ENCODE measurements around the gene PRCP. TPM values are rescaled to one million over a fixed set of nuclear protein-coding genes. Genes with fewer than 3 reads are reported as not detected.

PRCP gene
- total and polyA plus RNA-seq, 2 donors (not counting 1 experiment from before 2014, with no cell fraction given), result 24.6 to 37.7 TPM

GRCh38 chr11:82831364-82831763 lies 68.9 kb downstream of the PRCP start:
- intact Hi-C loops (cut with micrococcal nuclease), result no loop called here
- no peak overlapping the region for H3K27ac ChIP-seq (ENCODE audit: low read length in 2 of 2)
- no peak overlapping the region for H2AFZ ChIP-seq (ENCODE audit: insufficient read depth, low read depth, low read length, poor library complexity, severe bottlenecking)
- H3K79me2 ChIP-seq (ENCODE audit: control insufficient read depth, insufficient read depth, low read length), result no peaks in the 10 kb centered on the region
- H3K9me3 ChIP-seq (ENCODE audit: control extremely low read depth in 1 of 3, control insufficient read depth in 2 of 3, insufficient read depth in 1 of 3, low read length in 2 of 3), result no peaks in the 10 kb centered on the region
- peaks cover 4% of the 10 kb centered on the region for H3K9me3 Mint-ChIP-seq (ENCODE audit: insufficient read depth)
- H3K27me3 ChIP-seq (replicated peaks in 1 of 4; ENCODE audit: control extremely low read depth in 1 of 4, control insufficient read depth in 3 of 4, insufficient read depth in 4 of 4, low read length in 3 of 4), result no peaks in the 10 kb centered on the region
- peaks cover 16 to 23% of the 10 kb centered on the region in 2 experiments for H3K36me3 ChIP-seq (replicated peaks in 1 of 2; ENCODE audit: control extremely low read depth in 1 of 2, control insufficient read depth in 1 of 2, extremely low read depth in 1 of 2, insufficient read depth in 2 of 2, low read length in 1 of 2)
- H3K4me1 Mint-ChIP-seq, result peaks cover 2% of the 10 kb centered on the region
- H3K9ac ChIP-seq (ENCODE audit: low read length), result no peak overlapping the region
- H3K4me2 ChIP-seq (replicated peaks; ENCODE audit: low read depth, low read length, poor library complexity, severe bottlenecking), result no peak overlapping the region
- no peak overlapping the region for H3K27ac Mint-ChIP-seq
- H3K27me3 Mint-ChIP-seq, result no peaks in the 10 kb centered on the region
- H4K20me1 ChIP-seq (ENCODE audit: control insufficient read depth, insufficient read depth, low read length, poor library complexity, severe bottlenecking), result no peaks in the 10 kb centered on the region
- no peak overlapping the region for H3K4me3 ChIP-seq (ENCODE audit: control extremely low read depth in 1 of 5, extremely low read depth in 1 of 5, insufficient read depth in 1 of 5, low read depth in 2 of 5, low read length in 4 of 5)
- no peak for DNase-seq
- 83% methylated on average over 1 of the region's 3 CpGs for WGBS (ENCODE audit: insufficient coverage)
- H3K4me1 ChIP-seq (ENCODE audit: control insufficient read depth in 2 of 2, insufficient read depth in 2 of 2, low read length in 2 of 2), result no peaks in the 10 kb centered on the region
- TF ChIP-seq EZH2 (IDR thresholded peaks at IDR 0.05; ENCODE audit: borderline replicate concordance, insufficient read depth, low read depth, low read length, poor library complexity, severe bottlenecking) (no peak), CTCF (IDR thresholded peaks at IDR 0.05) (no peak)
- ChIA-PET CTCF (no interaction called here), POLR2A (no interaction called here)
- no peak overlapping the region for H3K4me3 Mint-ChIP-seq
- ATAC-seq (ENCODE audit: low read depth), result no peak

- Histone ChIP-seq H3K27me3 (replicated peaks in 1 of 4; ENCODE audit: control extremely low read depth in 1 of 4, control insufficient read depth in 3 of 4, insufficient read depth in 4 of 4, low read length in 3 of 4) (no peaks in the 10 kb centered on the region), H3K27ac (ENCODE audit: low read length in 2 of 2) (no peak overlapping the region), H3K4me3 (ENCODE audit: control extremely low read depth in 1 of 5, extremely low read depth in 1 of 5, insufficient read depth in 1 of 5, low read depth in 2 of 5, low read length in 4 of 5) (no peak overlapping the region), H3K9ac (ENCODE audit: low read length) (no peak overlapping the region), H3K4me1 (ENCODE audit: control insufficient read depth in 2 of 2, insufficient read depth in 2 of 2, low read length in 2 of 2) (no peaks in the 10 kb centered on the region), H3K9me3 (ENCODE audit: control extremely low read depth in 1 of 3, control insufficient read depth in 2 of 3, insufficient read depth in 1 of 3, low read length in 2 of 3) (no peaks in the 10 kb centered on the region), H2AFZ (ENCODE audit: insufficient read depth, low read depth, low read length, poor library complexity, severe bottlenecking) (no peak overlapping the region), H3K4me2 (replicated peaks; ENCODE audit: low read depth, low read length, poor library complexity, severe bottlenecking) (no peak overlapping the region), H4K20me1 (ENCODE audit: control insufficient read depth, insufficient read depth, low read length, poor library complexity, severe bottlenecking) (no peaks in the 10 kb centered on the region), H3K79me2 (ENCODE audit: control insufficient read depth, insufficient read depth, low read length) (no peaks in the 10 kb centered on the region), H3K36me3 (replicated peaks in 1 of 2; ENCODE audit: control extremely low read depth in 1 of 2, control insufficient read depth in 1 of 2, extremely low read depth in 1 of 2, insufficient read depth in 2 of 2, low read length in 1 of 2) (peaks cover 14 to 23% of the 10 kb centered on the region in 2 experiments)
- TF ChIP-seq CTCF (IDR thresholded peaks at IDR 0.05) (no peak), EZH2 (IDR thresholded peaks at IDR 0.05; ENCODE audit: borderline replicate concordance, insufficient read depth, low read depth, low read length, poor library complexity, severe bottlenecking) (no peak)
- peaks cover 4% of the 10 kb centered on the region for H3K9me3 Mint-ChIP-seq (ENCODE audit: insufficient read depth)
- ChIA-PET POLR2A (no interaction called here), CTCF (no interaction called here)
- ATAC-seq (ENCODE audit: low read depth) (no peak), DNase-seq (no peak)
- H3K27ac Mint-ChIP-seq, result no peak overlapping the region
- H3K4me3 Mint-ChIP-seq, result no peak overlapping the region
- no peaks in the 10 kb centered on the region for H3K27me3 Mint-ChIP-seq
- no CpG with 5 or more reads among the region's 1 CpG for WGBS (ENCODE audit: insufficient coverage)
- H3K4me1 Mint-ChIP-seq, result peaks cover 2% of the 10 kb centered on the region
- intact Hi-C loops (cut with micrococcal nuclease), result no loop called here
Measured at GRCh38 chr11:82830746-82831145, 69.5 kb downstream of the PRCP start.

All from B cell (primary cell).